ENCODE measurements around the gene ARHGAP42.
"Not testable (repeated sequence)": the region's sequence is repeated elsewhere in the genome, so short reads cannot be mapped to it uniquely, and the experiment has no call there.

The ARHGAP42 gene

DNA sequence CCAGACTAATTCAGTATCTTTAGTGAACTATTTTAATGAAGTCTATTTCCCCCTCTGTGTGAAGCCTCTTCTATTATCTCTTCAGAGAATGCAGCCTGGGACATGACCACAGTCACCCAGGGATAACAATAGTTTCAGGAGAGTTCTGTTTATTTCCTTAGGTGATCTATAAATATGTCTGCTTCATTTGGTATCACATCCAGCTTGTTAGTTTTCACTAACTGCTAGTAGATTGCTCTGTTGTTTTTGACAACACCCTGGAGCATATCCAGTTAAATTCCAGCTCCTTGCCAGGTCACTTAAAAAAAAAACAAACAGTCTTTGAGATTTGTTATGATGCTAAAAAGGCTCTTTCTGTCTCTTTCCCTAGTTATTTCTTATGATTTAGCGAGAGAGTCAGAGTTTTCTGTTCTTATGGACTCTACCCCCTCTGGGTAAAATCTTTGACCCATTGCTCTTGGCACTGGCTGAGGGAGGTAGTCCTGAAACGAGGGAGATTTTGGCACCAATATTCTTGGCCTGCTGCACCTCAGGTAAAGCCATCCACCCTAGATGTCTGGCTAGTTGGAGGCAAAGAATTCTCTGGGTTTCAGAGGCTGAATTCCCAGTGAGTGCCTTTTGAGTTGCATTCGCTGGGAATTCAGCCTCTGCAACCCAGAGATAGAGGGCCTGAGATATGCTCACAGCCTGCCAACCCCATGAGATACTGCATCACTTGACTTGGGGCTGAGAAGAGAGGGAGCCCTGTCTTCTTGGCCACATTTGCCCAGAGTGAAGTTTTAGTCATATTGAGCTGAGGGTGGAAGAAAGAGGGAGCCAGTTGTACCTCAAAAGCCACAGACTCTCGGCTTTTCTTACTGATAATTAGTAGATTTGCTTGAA is 283.4 kb downstream of the ARHGAP42 start:
- no peak for DNase-seq (ENCODE audit: low spot score)

- DNase-seq (ENCODE audit: low spot score): no peak
Observed at GRCh38 chr11:100972046-100972445, 285.0 kb downstream of the ARHGAP42 start.

DNA sequence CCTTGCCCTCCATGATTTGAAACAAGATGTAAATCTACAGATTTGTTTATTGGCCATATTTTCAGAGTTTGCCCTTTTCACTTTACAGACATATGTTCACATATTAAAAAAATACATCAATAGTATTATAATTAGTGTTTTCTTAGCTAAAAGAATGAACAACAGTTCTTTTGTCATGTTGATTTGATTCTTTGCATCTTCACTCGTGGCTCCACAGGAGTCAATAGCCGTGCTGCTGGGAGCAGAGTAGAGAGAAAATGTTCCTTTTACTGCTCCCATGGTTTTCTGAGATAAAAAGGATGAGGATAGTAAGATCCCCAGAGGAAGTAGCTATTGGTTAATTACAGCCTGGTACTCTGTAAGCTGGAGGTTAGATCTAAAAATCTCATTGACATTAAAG is 291.4 kb downstream of the ARHGAP42 start:
- no peak for DNase-seq (ENCODE audit: low spot score)

- DNase-seq (ENCODE audit: low spot score): no peak
Observed at GRCh38 chr11:100978939-100979338, 291.9 kb downstream of the ARHGAP42 start.

- no peak for DNase-seq (ENCODE audit: low spot score)
Observed at GRCh38 chr11:100980156-100980555, 293.1 kb downstream of the ARHGAP42 start.

GRCh38 chr11:100981196-100981824 is 294.2 kb downstream of the ARHGAP42 start:
- no peak for DNase-seq (ENCODE audit: low spot score)

DNA sequence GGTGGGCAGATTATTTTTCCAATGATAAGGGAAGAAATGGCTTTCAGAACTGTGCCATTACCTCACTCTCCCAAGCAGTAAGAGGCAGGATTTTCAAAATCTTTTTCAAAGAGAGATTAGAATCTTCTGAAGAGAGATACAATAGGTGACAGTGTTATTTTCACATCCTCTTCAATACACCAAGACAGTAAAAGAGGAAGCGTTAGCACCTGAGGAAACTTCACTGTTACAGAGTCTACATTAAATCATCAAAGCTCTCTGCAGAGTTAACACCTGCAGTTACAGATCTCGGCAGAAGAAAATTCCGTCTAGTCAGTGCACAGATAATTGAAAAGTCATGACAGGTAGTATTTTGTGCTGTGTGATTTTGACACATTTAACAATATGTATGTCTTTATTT is 297.6 kb downstream of the ARHGAP42 start:
- DNase-seq (ENCODE audit: low spot score): no peak

GRCh38 chr11:100990931-100991330 is 303.8 kb downstream of the ARHGAP42 start:
- DNase-seq (ENCODE audit: low spot score): no peak

DNA sequence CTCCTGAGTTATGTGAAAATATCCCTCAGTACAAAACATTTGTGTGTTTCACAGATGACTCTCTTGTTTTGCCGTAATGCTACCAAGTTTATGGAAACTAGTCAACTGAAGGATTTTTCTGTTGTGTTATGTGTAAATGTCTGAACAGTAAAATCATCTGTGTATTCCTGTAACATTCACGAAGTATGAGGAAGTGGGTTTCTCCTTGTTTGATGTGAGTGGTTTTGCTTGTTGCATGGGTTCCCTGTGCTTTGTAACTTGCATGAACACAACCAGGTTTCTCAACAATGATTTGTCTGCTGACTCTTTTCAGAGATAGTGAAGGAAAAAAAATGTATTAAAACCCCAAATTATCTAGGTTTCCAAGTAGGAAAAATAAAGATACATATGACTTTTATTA is 304.5 kb downstream of the ARHGAP42 start:
- DNase-seq (ENCODE audit: low spot score): no peak

DNA sequence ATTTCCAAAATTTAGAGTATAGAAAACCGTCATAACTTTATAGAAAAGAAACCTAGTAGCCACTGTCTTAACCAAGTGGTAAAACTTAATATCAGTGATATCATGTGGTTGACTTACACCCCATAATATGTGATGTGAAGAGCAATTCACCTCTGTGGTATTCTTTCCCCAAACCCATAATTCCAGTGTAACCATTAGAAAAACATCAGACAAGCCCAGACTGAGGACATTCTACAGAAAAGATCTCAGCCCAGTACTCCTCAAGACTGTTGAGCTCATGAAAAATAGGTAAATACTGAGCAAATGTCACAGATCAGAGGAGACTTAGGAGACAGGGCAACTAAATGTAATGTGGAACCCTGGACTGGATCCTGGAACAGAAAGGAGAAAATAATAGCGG is 307.9 kb downstream of the ARHGAP42 start:
- DNase-seq (ENCODE audit: low spot score): no peak

GRCh38 chr11:100999756-101000155 is 312.7 kb downstream of the ARHGAP42 start:
- no peak for DNase-seq (ENCODE audit: low spot score)

GRCh38 chr11:101003468-101003867 is 316.4 kb downstream of the ARHGAP42 start:
- no peak for DNase-seq (ENCODE audit: low spot score)

GRCh38 chr11:101008961-101009689 is 322.0 kb downstream of the ARHGAP42 start:
- DNase-seq (ENCODE audit: low spot score): no peak

GRCh38 chr11:101009690-101010055 is 322.6 kb downstream of the ARHGAP42 start:
- DNase-seq (ENCODE audit: low spot score): no peak

DNA sequence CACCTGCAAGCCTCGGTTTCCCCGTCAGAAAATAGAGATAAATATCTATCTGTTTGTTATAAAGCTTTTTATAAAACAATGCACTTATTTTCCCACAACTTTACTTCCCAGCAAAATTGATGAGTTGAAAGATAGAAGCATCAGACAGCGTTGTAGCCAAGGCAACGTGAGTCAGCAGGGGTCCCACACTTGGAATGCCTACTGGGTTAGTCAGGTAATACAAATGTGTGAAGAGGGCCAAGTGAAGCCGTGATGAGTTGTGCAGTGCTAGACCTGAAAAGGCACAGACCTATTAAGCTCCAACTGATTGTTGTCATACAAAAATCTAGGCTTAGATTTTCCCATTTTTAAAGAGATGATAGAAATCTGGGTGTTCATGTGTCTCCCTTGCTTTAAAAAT is 323.8 kb downstream of the ARHGAP42 start:
- no peak for DNase-seq (ENCODE audit: low spot score)

GRCh38 chr11:101011881-101012280 is 324.8 kb downstream of the ARHGAP42 start:
- DNase-seq (ENCODE audit: low spot score): no peak

GRCh38 chr11:101013702-101014101 is 326.6 kb downstream of the ARHGAP42 start:
- not testable (repeated sequence) for DNase-seq (ENCODE audit: low spot score)

GRCh38 chr11:101014600-101015285 is 327.7 kb downstream of the ARHGAP42 start:
- no peak for DNase-seq (ENCODE audit: low spot score)

- no peak for DNase-seq (ENCODE audit: low spot score)
Observed at GRCh38 chr11:101019870-101020269, 332.8 kb downstream of the ARHGAP42 start.

- DNase-seq (ENCODE audit: low spot score): no peak
Observed at GRCh38 chr11:101022256-101022655, 335.2 kb downstream of the ARHGAP42 start.

- no peak for DNase-seq (ENCODE audit: low spot score)
Observed at GRCh38 chr11:101028644-101029043, 341.6 kb downstream of the ARHGAP42 start.

DNA sequence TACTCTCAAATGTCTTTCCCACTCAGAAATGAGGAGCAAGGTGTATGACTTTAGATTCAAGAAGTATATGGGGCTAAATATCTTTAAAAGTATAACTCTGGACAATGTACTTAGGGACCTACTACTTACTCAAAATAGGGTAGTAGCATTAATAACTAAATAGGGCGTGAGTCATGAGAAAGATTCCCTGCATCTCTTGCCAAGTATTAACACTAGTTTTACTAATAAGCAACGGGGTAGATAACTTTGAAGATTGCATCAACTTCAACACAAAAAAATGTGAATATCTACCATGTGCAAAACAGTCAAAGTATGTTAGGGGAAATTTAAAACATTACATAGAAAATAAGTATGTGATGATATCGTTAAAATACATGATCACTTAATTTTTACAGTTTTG is 342.9 kb downstream of the ARHGAP42 start:
- no peak for DNase-seq (ENCODE audit: low spot score)

Measured in hematopoietic multipotent progenitor cell treated with erythropoietin and hydrocortisone succinate and interleukin-3 and kit ligand, for 17 days (in vitro differentiated cells).